ENCODE results near the gene STXBP4.

The STXBP4 gene

DNA sequence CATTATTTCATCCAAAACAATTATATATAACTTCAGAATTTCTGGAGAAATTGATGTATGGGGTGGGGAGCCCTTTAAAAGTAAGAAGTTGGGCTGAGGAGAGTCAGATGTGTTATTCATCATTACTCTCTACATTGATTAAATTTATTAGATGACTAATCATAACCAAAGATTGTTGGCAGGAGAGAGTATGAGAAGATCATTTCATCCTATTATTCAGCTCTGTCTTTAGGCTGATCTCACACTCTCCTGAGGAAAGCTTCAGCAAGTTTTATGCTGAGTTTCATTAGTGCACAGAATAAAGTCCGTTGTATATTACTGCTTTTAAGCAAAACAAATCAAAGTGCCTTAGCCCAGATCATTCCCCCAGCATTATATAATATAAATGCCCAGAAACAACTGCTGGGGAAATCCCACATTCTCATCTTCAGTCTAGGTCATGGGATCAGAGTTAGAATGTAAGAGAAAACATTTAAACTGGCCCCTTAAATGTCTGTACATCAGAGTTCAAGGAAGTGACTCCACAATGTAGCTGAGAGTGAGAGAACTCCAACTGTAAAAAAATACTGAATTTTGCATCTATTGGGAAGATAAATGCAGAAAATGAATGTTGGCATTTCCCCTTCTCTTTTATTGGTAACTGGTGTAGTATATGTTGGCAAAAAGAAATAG lies 166.1 kb downstream of the STXBP4 start:
- no peak for TF ChIP-seq SIN3A (IDR thresholded peaks at IDR 0.05; ENCODE audit: borderline replicate concordance, insufficient read depth, low read length)
- TF ChIP-seq, protein P1, sequence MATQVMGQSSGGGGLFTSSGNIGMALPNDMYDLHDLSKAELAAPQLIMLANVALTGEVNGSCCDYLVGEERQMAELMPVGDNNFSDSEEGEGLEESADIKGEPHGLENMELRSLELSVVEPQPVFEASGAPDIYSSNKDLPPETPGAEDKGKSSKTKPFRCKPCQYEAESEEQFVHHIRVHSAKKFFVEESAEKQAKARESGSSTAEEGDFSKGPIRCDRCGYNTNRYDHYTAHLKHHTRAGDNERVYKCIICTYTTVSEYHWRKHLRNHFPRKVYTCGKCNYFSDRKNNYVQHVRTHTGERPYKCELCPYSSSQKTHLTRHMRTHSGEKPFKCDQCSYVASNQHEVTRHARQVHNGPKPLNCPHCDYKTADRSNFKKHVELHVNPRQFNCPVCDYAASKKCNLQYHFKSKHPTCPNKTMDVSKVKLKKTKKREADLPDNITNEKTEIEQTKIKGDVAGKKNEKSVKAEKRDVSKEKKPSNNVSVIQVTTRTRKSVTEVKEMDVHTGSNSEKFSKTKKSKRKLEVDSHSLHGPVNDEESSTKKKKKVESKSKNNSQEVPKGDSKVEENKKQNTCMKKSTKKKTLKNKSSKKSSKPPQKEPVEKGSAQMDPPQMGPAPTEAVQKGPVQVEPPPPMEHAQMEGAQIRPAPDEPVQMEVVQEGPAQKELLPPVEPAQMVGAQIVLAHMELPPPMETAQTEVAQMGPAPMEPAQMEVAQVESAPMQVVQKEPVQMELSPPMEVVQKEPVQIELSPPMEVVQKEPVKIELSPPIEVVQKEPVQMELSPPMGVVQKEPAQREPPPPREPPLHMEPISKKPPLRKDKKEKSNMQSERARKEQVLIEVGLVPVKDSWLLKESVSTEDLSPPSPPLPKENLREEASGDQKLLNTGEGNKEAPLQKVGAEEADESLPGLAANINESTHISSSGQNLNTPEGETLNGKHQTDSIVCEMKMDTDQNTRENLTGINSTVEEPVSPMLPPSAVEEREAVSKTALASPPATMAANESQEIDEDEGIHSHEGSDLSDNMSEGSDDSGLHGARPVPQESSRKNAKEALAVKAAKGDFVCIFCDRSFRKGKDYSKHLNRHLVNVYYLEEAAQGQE (IDR thresholded peaks at IDR 0.05; ENCODE audit: insufficient read depth in 1 of 2, low read depth in 2 of 2, low read length in 2 of 2), result no peak
- no peak for TF ChIP-seq POLR2AphosphoS5 (IDR thresholded peaks at IDR 0.05; ENCODE audit: low read depth, low read length)
- TF ChIP-seq FOXP2 (optimal IDR thresholded peaks at IDR 0.05; ENCODE audit: borderline replicate concordance, extremely low read depth, extremely low read length, insufficient read depth), result no peak
- no peak for TF ChIP-seq TAF1 (IDR thresholded peaks at IDR 0.05; ENCODE audit: borderline replicate concordance, insufficient read depth, low read length)

DNA sequence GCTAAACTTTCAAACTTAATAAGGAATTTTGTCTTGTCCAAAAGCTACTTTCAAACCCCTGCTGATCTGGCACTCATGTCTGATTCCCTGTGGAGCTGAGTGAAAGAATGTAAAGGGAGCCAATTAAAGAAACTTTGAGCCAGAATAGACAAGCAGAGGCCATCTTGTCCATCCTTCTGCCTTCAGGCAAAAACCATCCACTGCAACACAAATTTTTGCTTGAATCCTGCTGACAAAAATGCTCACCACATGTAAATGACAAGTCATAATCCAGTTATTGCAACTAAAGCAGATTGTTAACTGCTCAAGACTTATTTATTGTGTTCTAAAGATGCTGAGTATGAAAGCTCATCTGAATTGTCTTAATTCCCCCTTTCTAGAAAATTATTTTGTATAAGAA lies 172.2 kb downstream of the STXBP4 start:
- TF ChIP-seq TAF1 (IDR thresholded peaks at IDR 0.05; ENCODE audit: borderline replicate concordance, insufficient read depth, low read length) (no peak), POLR2AphosphoS5 (IDR thresholded peaks at IDR 0.05; ENCODE audit: low read depth, low read length) (no peak), FOXP2 (optimal IDR thresholded peaks at IDR 0.05; ENCODE audit: borderline replicate concordance, extremely low read depth, extremely low read length, insufficient read depth) (no peak), SIN3A (IDR thresholded peaks at IDR 0.05; ENCODE audit: borderline replicate concordance, insufficient read depth, low read length) (no peak)

DNA sequence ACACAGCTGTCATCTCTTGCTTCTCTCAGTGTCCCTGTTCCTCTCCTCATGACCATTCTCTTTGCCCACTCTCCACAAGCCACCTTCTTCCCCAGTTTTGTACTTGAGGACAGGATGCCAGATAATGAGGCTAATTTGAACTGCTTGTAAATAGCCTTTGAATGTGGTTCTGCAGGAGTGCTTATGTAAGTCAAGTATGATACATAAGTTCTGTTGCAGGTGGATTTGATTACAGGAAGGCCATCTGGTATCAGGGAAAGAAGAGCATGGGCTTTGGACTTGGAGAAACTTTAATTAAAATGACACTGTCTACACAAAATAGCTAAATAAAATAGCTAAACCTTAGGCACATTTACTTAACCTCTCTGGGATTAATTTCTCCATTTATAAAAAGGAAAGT lies 176.0 kb downstream of the STXBP4 start:
- TF ChIP-seq, protein P1 (IDR thresholded peaks at IDR 0.05; ENCODE audit: insufficient read depth in 1 of 2, low read depth in 2 of 2, low read length in 2 of 2), result no peak
- TF ChIP-seq TAF1 (IDR thresholded peaks at IDR 0.05; ENCODE audit: borderline replicate concordance, insufficient read depth, low read length), result no peak
- TF ChIP-seq SIN3A (IDR thresholded peaks at IDR 0.05; ENCODE audit: borderline replicate concordance, insufficient read depth, low read length), result no peak
- TF ChIP-seq POLR2AphosphoS5 (IDR thresholded peaks at IDR 0.05; ENCODE audit: low read depth, low read length), result no peak
- no peak for TF ChIP-seq FOXP2 (optimal IDR thresholded peaks at IDR 0.05; ENCODE audit: borderline replicate concordance, extremely low read depth, extremely low read length, insufficient read depth)

DNA sequence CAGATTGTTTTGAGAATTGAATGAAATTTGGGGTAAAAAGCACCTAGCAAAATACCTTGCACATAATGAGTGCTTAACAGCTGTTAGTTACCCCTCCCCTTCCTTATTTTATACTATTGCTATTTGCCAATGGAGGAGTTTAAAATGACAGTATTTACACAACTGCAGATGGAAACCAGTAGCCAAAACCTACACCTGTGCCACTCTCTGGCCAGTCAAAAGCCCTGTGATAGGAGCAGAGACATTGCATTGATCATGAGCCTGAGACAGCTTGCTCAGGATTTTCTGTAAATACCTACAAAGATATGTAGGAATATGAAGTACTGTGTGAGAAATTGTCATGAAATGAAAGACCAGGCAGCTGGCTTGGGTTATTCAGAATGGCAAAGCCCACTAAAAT lies 180.9 kb downstream of the STXBP4 start:
- TF ChIP-seq FOXP2 (optimal IDR thresholded peaks at IDR 0.05; ENCODE audit: borderline replicate concordance, extremely low read depth, extremely low read length, insufficient read depth) (no peak), SIN3A (IDR thresholded peaks at IDR 0.05; ENCODE audit: borderline replicate concordance, insufficient read depth, low read length) (no peak), POLR2AphosphoS5 (IDR thresholded peaks at IDR 0.05; ENCODE audit: low read depth, low read length) (no peak), TAF1 (IDR thresholded peaks at IDR 0.05; ENCODE audit: borderline replicate concordance, insufficient read depth, low read length) (no peak)
- TF ChIP-seq, protein P1 (IDR thresholded peaks at IDR 0.05; ENCODE audit: insufficient read depth in 1 of 2, low read depth in 2 of 2, low read length in 2 of 2), result no peak

DNA sequence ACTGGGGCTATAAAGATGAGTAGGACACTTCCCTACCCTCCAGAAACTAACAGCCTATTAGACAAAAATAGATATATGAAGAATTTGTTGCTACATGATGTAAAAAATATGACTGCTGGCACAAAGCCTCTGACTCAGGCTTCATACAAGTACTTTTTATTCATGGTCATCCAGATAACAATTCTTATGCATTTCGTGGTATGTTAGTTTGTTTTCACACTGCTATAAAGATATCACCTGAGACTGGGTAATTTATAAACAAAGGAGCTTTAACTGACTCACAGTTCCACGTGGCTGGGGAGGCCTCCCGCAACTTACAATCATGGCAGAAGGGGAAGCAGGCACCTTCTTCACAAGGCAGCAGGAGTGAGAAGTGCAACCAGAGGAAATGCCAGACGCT lies 183.7 kb downstream of the STXBP4 start:
- TF ChIP-seq FOXP2 (optimal IDR thresholded peaks at IDR 0.05; ENCODE audit: borderline replicate concordance, extremely low read depth, extremely low read length, insufficient read depth), result no peak
- TF ChIP-seq, protein P1 (IDR thresholded peaks at IDR 0.05; ENCODE audit: insufficient read depth in 1 of 2, low read depth in 2 of 2, low read length in 2 of 2), result no peak
- TF ChIP-seq SIN3A (IDR thresholded peaks at IDR 0.05; ENCODE audit: borderline replicate concordance, insufficient read depth, low read length), result no peak
- TF ChIP-seq POLR2AphosphoS5 (IDR thresholded peaks at IDR 0.05; ENCODE audit: low read depth, low read length), result no peak
- TF ChIP-seq TAF1 (IDR thresholded peaks at IDR 0.05; ENCODE audit: borderline replicate concordance, insufficient read depth, low read length), result no peak
